GM12878 (cell line): Measurements from ENCODE around the gene IER3. TPM values are rescaled to one million over a fixed set of nuclear protein-coding genes. Genes with fewer than 3 reads are reported as not detected.
A peak's percentile ranks its signal among the peaks of the same experiment; 100 is the strongest.

Experiments used
- BACH1 ChIP-seq: fragments of 450-650 bp; IDR thresholded peaks from 2 replicates; pipeline ENCODE4 v1.6.1; 2017; ENCODE audit warnings: mild to moderate bottlenecking, borderline replicate concordance
- BCL3 ChIP-seq: IDR thresholded peaks from 2 replicates; pipeline ENCODE4 v1.6.1; 2011; ENCODE audit warnings: borderline replicate concordance, low read depth, mild to moderate bottlenecking, moderate library complexity, low read length; ENCODE audit not compliant: insufficient read depth, poor library complexity, severe bottlenecking
- BMI1 ChIP-seq: fragments of 450-650 bp; IDR thresholded peaks from 2 replicates; pipeline ENCODE4 v1.6.1; 2016; ENCODE audit warnings: mild to moderate bottlenecking, moderate library complexity, borderline replicate concordance
- DPF2 ChIP-seq: fragments of 450-650 bp; IDR thresholded peaks from 2 replicates; pipeline ENCODE4 v1.6.1; 2017; ENCODE audit warnings: mild to moderate bottlenecking
- ESRRA ChIP-seq: IDR thresholded peaks from 2 replicates; pipeline ENCODE4 v1.6.1; 2012; ENCODE audit warnings: mild to moderate bottlenecking, low read length, improper control_type of control experiment
- EZH2 ChIP-seq: IDR thresholded peaks from 2 replicates; pipeline ENCODE4 v1.6.1; 2012; ENCODE audit warnings: low read depth, mild to moderate bottlenecking, control low read depth, inconsistent platforms, low read length, borderline replicate concordance; ENCODE audit not compliant: control insufficient read depth
- FOXK2 ChIP-seq: fragments of 450-650 bp; IDR thresholded peaks from 2 replicates; pipeline ENCODE4 v1.6.1; 2017; ENCODE audit warnings: mild to moderate bottlenecking, moderate library complexity
- HDGF ChIP-seq: fragments of 450-650 bp; IDR thresholded peaks from 2 replicates; pipeline ENCODE4 v1.6.1; 2016; ENCODE audit warnings: antibody characterized with exemption
- MXI1 ChIP-seq: fragments of 150-350 bp; IDR thresholded peaks from 2 replicates; pipeline ENCODE4 v1.6.1; 2011; ENCODE audit warnings: low read depth, mild to moderate bottlenecking, inconsistent platforms, low read length, improper control_type of control experiment
- NFXL1 ChIP-seq: fragments of 450-650 bp; IDR thresholded peaks from 2 replicates; pipeline ENCODE4 v1.6.1; 2017; ENCODE audit warnings: antibody characterized with exemption, mild to moderate bottlenecking, borderline replicate concordance
- NR2C1 ChIP-seq: fragments of 450-650 bp; IDR thresholded peaks from 2 replicates; pipeline ENCODE4 v1.6.1; 2017; ENCODE audit warnings: antibody characterized with exemption, mild to moderate bottlenecking, moderate library complexity
- NR2F1 ChIP-seq: fragments of 450-650 bp; conservative IDR thresholded peaks from 2 replicates; pipeline ENCODE4 v1.6.1; 2017; ENCODE audit warnings: mild to moderate bottlenecking
- PML ChIP-seq: IDR thresholded peaks from 2 replicates; pipeline ENCODE4 v1.6.1; 2012; ENCODE audit warnings: low read length, inconsistent platforms
- POLR2AphosphoS5 ChIP-seq: IDR thresholded peaks from 2 replicates; pipeline ENCODE4 v1.6.1; 2011; ENCODE audit warnings: mild to moderate bottlenecking, low read length, inconsistent platforms
- RELB ChIP-seq: fragments of 450-650 bp; IDR thresholded peaks from 2 replicates; pipeline ENCODE4 v1.6.1; 2017; ENCODE audit warnings: low read depth, mild to moderate bottlenecking, moderate library complexity
- STAT3 ChIP-seq: IDR thresholded peaks from 2 replicates; pipeline ENCODE4 v1.6.1; 2011; ENCODE audit warnings: low read depth, low read length, improper control_type of control experiment
- ZNF24 ChIP-seq: fragments of 450-650 bp; IDR thresholded peaks from 2 replicates; pipeline ENCODE4 v1.6.1; 2017; ENCODE audit warnings: antibody characterized with exemption, mild to moderate bottlenecking
- ZNF622 ChIP-seq: fragments of 450-650 bp; IDR thresholded peaks from 2 replicates; pipeline ENCODE4 v1.6.1; 2017; ENCODE audit warnings: mild to moderate bottlenecking, inconsistent platforms
- ZSCAN29 ChIP-seq: fragments of 450-650 bp; IDR thresholded peaks from 2 replicates; pipeline ENCODE4 v1.6.1; 2017; ENCODE audit warnings: mild to moderate bottlenecking, moderate library complexity
- ZZZ3 ChIP-seq: IDR thresholded peaks from 2 replicates; pipeline ENCODE4 v1.6.1; 2011; ENCODE audit warnings: low read depth; ENCODE audit not compliant: control insufficient read depth, insufficient read length
- polyA plus RNA-seq, 11 experiments: library from polyadenylated mRNA; depleted of rRNA in 4 of 11; unstranded in 6 of 11; stranded (reverse) in 5 of 11; fragments of >200 nt; fragmentation: Nextera tagmentation in 4 of 11; fragmentation: Illumina TruSeq in 1 of 11; extraction: Ambion mirVana in 4 of 11; extraction: Trizol in 1 of 11; gene quantifications; 1 replicate in 1 of 11; 2 replicates in 10 of 11; pipeline versions ENCODE4 v1.2.1 to v1.2.3, GENCODE V29; 2011 to 2016; ENCODE audit warnings: inconsistent platforms in 2 of 11, missing spikeins in 2 of 11, low read depth in 1 of 11
- total RNA-seq, 4 experiments: library from RNA; depleted of rRNA in 3 of 4; stranded (reverse); fragments of >200 nt in 3 of 4; fragmentation: Illumina TruSeq in 1 of 4; extraction: Trizol in 1 of 4; gene quantifications; 2 replicates each; pipeline versions ENCODE4 v1.2.1 to v1.2.3, GENCODE V29; 2013 to 2021
- TF ChIP-seq, protein P1 (sequence below): IDR thresholded peaks from 2 replicates; pipeline ENCODE4 v1.6.1; 2012; ENCODE audit warnings: low read length, inconsistent platforms
- TF ChIP-seq, protein P2 (sequence below): fragments of 450-650 bp; formaldehyde crosslinking; IDR thresholded peaks from 2 replicates; pipeline ENCODE4 v1.4.0; 2020; ENCODE audit warnings: mild to moderate bottlenecking, moderate library complexity

IER3 gene
- total and polyA plus RNA-seq, 10 of the 15 experiments (the other 5 are each of a cell fraction or from before 2014, with no cell fraction given), result 1.9 to 100 (median 32.3) TPM

DNA sequence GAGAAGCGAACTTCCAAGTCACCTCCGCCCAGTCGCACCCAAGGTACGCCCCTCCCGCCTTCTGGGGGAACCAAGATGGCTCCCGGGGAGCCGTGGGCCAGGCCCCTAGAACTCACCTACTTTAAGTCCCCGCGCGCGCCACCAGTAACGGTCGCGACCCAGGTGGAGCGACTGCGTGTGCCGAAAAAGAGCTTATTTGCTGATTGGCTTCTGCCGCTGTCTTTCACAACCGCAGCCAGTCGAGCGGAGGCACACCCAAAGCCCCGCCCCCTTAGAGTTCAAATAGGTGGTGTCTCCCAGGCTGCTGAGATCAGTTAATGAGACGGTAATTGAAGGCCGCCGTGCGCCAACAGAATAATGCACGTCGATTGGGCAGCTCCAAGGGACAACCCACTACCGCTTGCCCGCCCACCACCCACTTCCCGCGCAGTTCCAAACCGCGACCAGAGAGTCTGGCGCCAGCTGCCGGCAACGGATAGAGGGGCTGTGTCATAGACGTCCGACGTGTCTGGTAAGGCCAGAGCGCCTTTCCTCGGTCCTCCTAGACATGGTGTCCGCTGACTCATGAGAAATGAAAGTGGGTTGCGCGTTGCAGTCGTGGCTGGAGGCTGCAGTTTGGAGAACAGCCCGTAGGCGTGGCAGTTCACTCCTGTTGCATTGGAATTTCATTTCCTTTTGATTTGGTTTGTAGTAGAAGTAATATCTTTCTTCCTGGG is 27.1 kb downstream of the IER3 start, which contains the start of gene MDC1 (continued):
- TF ChIP-seq, protein P1, sequence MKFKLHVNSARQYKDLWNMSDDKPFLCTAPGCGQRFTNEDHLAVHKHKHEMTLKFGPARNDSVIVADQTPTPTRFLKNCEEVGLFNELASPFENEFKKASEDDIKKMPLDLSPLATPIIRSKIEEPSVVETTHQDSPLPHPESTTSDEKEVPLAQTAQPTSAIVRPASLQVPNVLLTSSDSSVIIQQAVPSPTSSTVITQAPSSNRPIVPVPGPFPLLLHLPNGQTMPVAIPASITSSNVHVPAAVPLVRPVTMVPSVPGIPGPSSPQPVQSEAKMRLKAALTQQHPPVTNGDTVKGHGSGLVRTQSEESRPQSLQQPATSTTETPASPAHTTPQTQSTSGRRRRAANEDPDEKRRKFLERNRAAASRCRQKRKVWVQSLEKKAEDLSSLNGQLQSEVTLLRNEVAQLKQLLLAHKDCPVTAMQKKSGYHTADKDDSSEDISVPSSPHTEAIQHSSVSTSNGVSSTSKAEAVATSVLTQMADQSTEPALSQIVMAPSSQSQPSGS, result no peak
- no peak for TF ChIP-seq HDGF
- no peak for TF ChIP-seq NFXL1
- TF ChIP-seq EZH2, result no peak
- no peak for TF ChIP-seq ESRRA
- TF ChIP-seq, protein P2, sequence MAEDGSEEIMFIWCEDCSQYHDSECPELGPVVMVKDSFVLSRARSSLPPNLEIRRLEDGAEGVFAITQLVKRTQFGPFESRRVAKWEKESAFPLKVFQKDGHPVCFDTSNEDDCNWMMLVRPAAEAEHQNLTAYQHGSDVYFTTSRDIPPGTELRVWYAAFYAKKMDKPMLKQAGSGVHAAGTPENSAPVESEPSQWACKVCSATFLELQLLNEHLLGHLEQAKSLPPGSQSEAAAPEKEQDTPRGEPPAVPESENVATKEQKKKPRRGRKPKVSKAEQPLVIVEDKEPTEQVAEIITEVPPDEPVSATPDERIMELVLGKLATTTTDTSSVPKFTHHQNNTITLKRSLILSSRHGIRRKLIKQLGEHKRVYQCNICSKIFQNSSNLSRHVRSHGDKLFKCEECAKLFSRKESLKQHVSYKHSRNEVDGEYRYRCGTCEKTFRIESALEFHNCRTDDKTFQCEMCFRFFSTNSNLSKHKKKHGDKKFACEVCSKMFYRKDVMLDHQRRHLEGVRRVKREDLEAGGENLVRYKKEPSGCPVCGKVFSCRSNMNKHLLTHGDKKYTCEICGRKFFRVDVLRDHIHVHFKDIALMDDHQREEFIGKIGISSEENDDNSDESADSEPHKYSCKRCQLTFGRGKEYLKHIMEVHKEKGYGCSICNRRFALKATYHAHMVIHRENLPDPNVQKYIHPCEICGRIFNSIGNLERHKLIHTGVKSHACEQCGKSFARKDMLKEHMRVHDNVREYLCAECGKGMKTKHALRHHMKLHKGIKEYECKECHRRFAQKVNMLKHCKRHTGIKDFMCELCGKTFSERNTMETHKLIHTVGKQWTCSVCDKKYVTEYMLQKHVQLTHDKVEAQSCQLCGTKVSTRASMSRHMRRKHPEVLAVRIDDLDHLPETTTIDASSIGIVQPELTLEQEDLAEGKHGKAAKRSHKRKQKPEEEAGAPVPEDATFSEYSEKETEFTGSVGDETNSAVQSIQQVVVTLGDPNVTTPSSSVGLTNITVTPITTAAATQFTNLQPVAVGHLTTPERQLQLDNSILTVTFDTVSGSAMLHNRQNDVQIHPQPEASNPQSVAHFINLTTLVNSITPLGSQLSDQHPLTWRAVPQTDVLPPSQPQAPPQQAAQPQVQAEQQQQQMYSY (CRISPR knock-in tag), result no peak
- peak; percentile 94 for TF ChIP-seq NR2F1
- TF ChIP-seq BACH1, result peak; percentile 88
- TF ChIP-seq RELB, result no peak; the same call in none of the 2 replicates
- TF ChIP-seq FOXK2, result peak; percentile 57; the same call in 1 of the 2 replicates
- TF ChIP-seq ZNF622, result no peak
- no peak for TF ChIP-seq ZSCAN29
- peak; percentile 68 for TF ChIP-seq BCL3
- peak; percentile 75 for TF ChIP-seq ZNF24
- TF ChIP-seq PML, result no peak
- TF ChIP-seq DPF2, result peak; percentile 98
- no peak; the same call in 1 of the 2 replicates for TF ChIP-seq STAT3
- TF ChIP-seq NR2C1, result peak; percentile 81
- TF ChIP-seq BMI1, result no peak
- TF ChIP-seq POLR2AphosphoS5, result peak; percentile 87
- TF ChIP-seq MXI1, result peak; percentile 88
- TF ChIP-seq ZZZ3, result no peak
